ENCODE measurements around the gene CD2.
A peak's percentile ranks its signal among the peaks of the same experiment; 100 is the strongest.

CD2 gene

GRCh38 chr1:116724765-116725375 lies 29.4 kb upstream of the CD2 start:
- no peaks in the 10 kb centered on the region for H3K9me3 ChIP-seq (ENCODE audit: low read depth, low read length)
- DNase-seq (ENCODE audit: low read depth, low spot score), result no peak
- no peak for TF ChIP-seq POLR2AphosphoS5 (IDR thresholded peaks at IDR 0.05; ENCODE audit: borderline replicate concordance, low read depth, low read length)
- H3K36me3 ChIP-seq (ENCODE audit: insufficient read depth, low read length), result no peaks in the 10 kb centered on the region
- H3K9ac ChIP-seq (ENCODE audit: insufficient read length), result no peak overlapping the region
- no peak overlapping the region for H3K27ac ChIP-seq
- no peak overlapping the region for H3K4me3 ChIP-seq

DNA sequence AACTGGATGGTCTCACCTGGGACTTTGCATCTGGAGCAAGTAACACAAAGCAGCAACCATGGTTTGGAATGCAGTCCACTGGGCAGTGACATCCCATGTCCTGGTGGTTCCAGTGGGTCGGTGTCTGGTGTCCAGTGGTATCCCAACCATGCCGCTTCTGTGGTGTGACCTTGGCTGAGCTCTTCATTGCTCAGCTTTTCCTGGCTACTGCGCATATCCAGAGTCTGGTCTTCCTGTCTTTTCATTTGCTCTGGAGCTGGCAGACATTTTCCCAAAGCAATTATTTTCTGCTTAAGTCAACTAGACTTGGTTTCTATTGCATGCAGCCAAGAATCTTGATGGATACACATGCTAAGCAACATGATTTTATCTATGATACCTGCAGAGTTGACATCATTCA lies 28.4 kb upstream of the CD2 start:
- no peak overlapping the region for H3K9ac ChIP-seq (ENCODE audit: insufficient read length)
- TF ChIP-seq EZH2 (IDR thresholded peaks at IDR 0.05), result no peak
- no peak for TF ChIP-seq POLR2AphosphoS5 (IDR thresholded peaks at IDR 0.05; ENCODE audit: borderline replicate concordance, low read depth, low read length)
- no peak for TF ChIP-seq FOXP2 (optimal IDR thresholded peaks at IDR 0.05; ENCODE audit: control extremely low read depth, extremely low read length, insufficient read depth)
- no peak overlapping the region for H3K27ac ChIP-seq
- H3K9me3 ChIP-seq (ENCODE audit: low read depth, low read length), result no peaks in the 10 kb centered on the region
- no peaks in the 10 kb centered on the region for H3K36me3 ChIP-seq (ENCODE audit: insufficient read depth, low read length)
- H3K4me3 ChIP-seq, result no peak overlapping the region
- no peak for DNase-seq (ENCODE audit: low read depth, low spot score)

DNA sequence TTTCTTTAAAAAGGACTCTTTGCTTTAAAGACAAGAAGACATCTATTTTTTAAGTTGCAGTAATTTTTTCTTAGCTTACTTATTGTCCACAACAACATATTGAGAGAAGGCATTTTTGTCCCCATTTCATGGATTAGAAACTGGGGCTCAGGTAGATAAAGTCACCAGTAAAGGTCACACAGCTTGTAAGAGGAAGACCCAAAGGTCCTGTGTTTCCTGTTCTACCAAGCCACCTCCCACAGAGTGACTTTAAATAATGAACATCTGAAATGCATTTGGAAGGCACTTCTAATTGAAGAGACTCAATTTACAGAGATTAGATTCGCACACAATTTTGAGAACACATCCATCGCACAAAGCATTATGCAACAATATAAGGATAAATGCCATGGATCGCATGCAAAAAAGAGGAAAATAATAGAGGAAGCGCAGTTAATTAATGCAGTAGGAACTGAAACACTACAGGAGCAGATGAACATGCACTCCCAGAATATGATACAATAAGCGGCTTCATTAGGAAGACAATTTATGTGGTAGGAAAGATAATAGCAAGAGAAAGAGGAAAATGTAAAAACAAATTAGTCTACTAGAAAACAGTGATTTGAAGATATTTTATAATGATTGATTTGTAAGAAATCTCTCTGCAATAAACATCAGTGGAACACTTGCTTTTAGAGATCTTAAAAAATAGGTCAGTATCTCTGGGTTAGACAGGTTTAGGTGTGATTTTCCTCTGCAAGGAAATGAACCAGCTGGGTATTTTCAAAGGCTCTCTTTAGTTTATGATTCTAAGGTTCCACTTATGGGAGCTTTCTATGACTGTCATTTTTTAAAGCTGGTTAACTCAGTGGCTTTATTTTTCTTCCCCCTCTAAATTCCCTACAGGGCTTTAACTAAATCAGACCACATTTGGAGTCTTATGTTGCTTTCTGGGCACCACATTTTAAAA lies 27.1 kb upstream of the CD2 start:
- H3K36me3 ChIP-seq (ENCODE audit: insufficient read depth, low read length), result no peaks in the 10 kb centered on the region
- H3K27ac ChIP-seq, result 0 out of 2 replicates have a peak overlapping the region, but pooled peaks have one; percentile 3
- no peaks in the 10 kb centered on the region for H3K9me3 ChIP-seq (ENCODE audit: low read depth, low read length)
- TF ChIP-seq POLR2AphosphoS5 (IDR thresholded peaks at IDR 0.05; ENCODE audit: borderline replicate concordance, low read depth, low read length), result no peak
- TF ChIP-seq FOXP2 (optimal IDR thresholded peaks at IDR 0.05; ENCODE audit: control extremely low read depth, extremely low read length, insufficient read depth), result no peak
- no peak for TF ChIP-seq EZH2 (IDR thresholded peaks at IDR 0.05)
- no peak for DNase-seq (ENCODE audit: low read depth, low spot score)
- no peak overlapping the region for H3K9ac ChIP-seq (ENCODE audit: insufficient read length)
- no peak overlapping the region for H3K4me3 ChIP-seq

- TF ChIP-seq POLR2AphosphoS5 (IDR thresholded peaks at IDR 0.05; ENCODE audit: borderline replicate concordance, low read depth, low read length), result no peak
- no peak for TF ChIP-seq EZH2 (IDR thresholded peaks at IDR 0.05)
- TF ChIP-seq FOXP2 (optimal IDR thresholded peaks at IDR 0.05; ENCODE audit: control extremely low read depth, extremely low read length, insufficient read depth), result no peak
- no peaks in the 10 kb centered on the region for H3K36me3 ChIP-seq (ENCODE audit: insufficient read depth, low read length)
- DNase-seq (ENCODE audit: low read depth, low spot score), result no peak
- no peak overlapping the region for H3K9ac ChIP-seq (ENCODE audit: insufficient read length)
- H3K9me3 ChIP-seq (ENCODE audit: low read depth, low read length), result no peaks in the 10 kb centered on the region
- H3K4me3 ChIP-seq, result no peak overlapping the region
- no peak overlapping the region for H3K27ac ChIP-seq
Measured at GRCh38 chr1:116731439-116731838, 22.8 kb upstream of the CD2 start.

DNA sequence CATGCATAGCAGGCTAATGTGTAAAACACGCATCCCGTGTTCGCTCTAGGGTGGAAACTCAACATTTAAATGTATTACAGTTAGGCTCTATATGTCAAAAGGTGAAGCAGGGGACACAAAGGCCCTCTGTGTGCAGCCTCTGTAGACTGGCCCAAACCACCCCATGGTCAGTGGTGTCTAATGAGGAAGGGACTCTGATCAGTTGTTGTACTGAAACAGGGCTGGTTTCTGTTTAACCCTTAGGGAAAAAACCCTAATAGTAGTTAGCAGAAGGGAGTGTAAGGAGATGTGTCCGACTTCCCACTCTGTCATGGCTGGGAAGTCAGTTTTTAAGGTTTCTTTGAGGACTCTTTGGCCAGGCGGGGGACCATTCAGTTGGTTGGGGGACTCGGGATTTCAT lies 21.5 kb upstream of the CD2 start:
- Histone ChIP-seq H3K27ac (no peak overlapping the region), H3K36me3 (ENCODE audit: insufficient read depth, low read length) (no peaks in the 10 kb centered on the region), H3K9ac (ENCODE audit: insufficient read length) (no peak overlapping the region), H3K9me3 (ENCODE audit: low read depth, low read length) (no peaks in the 10 kb centered on the region), H3K4me3 (no peak overlapping the region)
- no peak for TF ChIP-seq FOXP2 (optimal IDR thresholded peaks at IDR 0.05; ENCODE audit: control extremely low read depth, extremely low read length, insufficient read depth)
- TF ChIP-seq EZH2 (IDR thresholded peaks at IDR 0.05), result no peak
- TF ChIP-seq POLR2AphosphoS5 (IDR thresholded peaks at IDR 0.05; ENCODE audit: borderline replicate concordance, low read depth, low read length), result no peak
- DNase-seq (ENCODE audit: low read depth, low spot score), result no peak

GRCh38 chr1:116733476-116734365 lies 20.5 kb upstream of the CD2 start:
- peak overlapping the region; percentile 42; the same call in 1 of the 2 replicates for H3K4me3 ChIP-seq
- TF ChIP-seq POLR2AphosphoS5 (IDR thresholded peaks at IDR 0.05; ENCODE audit: borderline replicate concordance, low read depth, low read length), result no peak
- TF ChIP-seq EZH2 (IDR thresholded peaks at IDR 0.05), result no peak
- TF ChIP-seq FOXP2 (optimal IDR thresholded peaks at IDR 0.05; ENCODE audit: control extremely low read depth, extremely low read length, insufficient read depth), result no peak
- no peak for DNase-seq (ENCODE audit: low read depth, low spot score)
- H3K36me3 ChIP-seq (ENCODE audit: insufficient read depth, low read length), result no peaks in the 10 kb centered on the region
- peak overlapping the region; percentile 11 for H3K9ac ChIP-seq (ENCODE audit: insufficient read length)
- H3K27ac ChIP-seq, result no peak overlapping the region
- H3K9me3 ChIP-seq (ENCODE audit: low read depth, low read length), result no peaks in the 10 kb centered on the region

GRCh38 chr1:116735246-116735645 lies 19.0 kb upstream of the CD2 start:
- Histone ChIP-seq H3K36me3 (ENCODE audit: insufficient read depth, low read length) (no peaks in the 10 kb centered on the region), H3K9me3 (ENCODE audit: low read depth, low read length) (no peaks in the 10 kb centered on the region), H3K27ac (no peak overlapping the region), H3K4me3 (no peak overlapping the region), H3K9ac (ENCODE audit: insufficient read length) (no peak overlapping the region)
- DNase-seq (ENCODE audit: low read depth, low spot score), result no peak
- no peak for TF ChIP-seq POLR2AphosphoS5 (IDR thresholded peaks at IDR 0.05; ENCODE audit: borderline replicate concordance, low read depth, low read length)
- TF ChIP-seq FOXP2 (optimal IDR thresholded peaks at IDR 0.05; ENCODE audit: control extremely low read depth, extremely low read length, insufficient read depth), result no peak
- no peak for TF ChIP-seq EZH2 (IDR thresholded peaks at IDR 0.05)

Data from SK-N-MC (cell line).